ENCODE measurements around the gene OSBPL3.

OSBPL3 gene

GRCh38 chr7:24863626-24864025 lies 116.4 kb downstream of the OSBPL3 start:
- DNase-seq (ENCODE audit: low read depth): no peak

- no peak for DNase-seq (ENCODE audit: low read depth)
These were observed 117.5 kb downstream of the OSBPL3 start for GRCh38 chr7:24862461-24862860.

GRCh38 chr7:24861336-24861735 lies 118.6 kb downstream of the OSBPL3 start:
- DNase-seq (ENCODE audit: low read depth): no peak

GRCh38 chr7:24860611-24861010 lies 119.4 kb downstream of the OSBPL3 start:
- DNase-seq (ENCODE audit: low read depth): no peak

- DNase-seq (ENCODE audit: low read depth): no peak
These were observed 121.6 kb downstream of the OSBPL3 start for GRCh38 chr7:24858108-24858977.

GRCh38 chr7:24857623-24858022 lies 122.4 kb downstream of the OSBPL3 start:
- no peak for DNase-seq (ENCODE audit: low read depth)

GRCh38 chr7:24854866-24855265 lies 125.1 kb downstream of the OSBPL3 start:
- no peak for DNase-seq (ENCODE audit: low read depth)

- no peak for DNase-seq (ENCODE audit: low read depth)
These were observed 128.2 kb downstream of the OSBPL3 start for GRCh38 chr7:24851786-24852185.

- DNase-seq (ENCODE audit: low read depth): no peak
These were observed 131.1 kb downstream of the OSBPL3 start for GRCh38 chr7:24848878-24849277.

- no peak for DNase-seq (ENCODE audit: low read depth)
These were observed 132.2 kb downstream of the OSBPL3 start for GRCh38 chr7:24847754-24848153.

GRCh38 chr7:24843821-24844434 lies 136.1 kb downstream of the OSBPL3 start:
- DNase-seq (ENCODE audit: low read depth): no peak

- no peak for DNase-seq (ENCODE audit: low read depth)
These were observed 137.3 kb downstream of the OSBPL3 start for GRCh38 chr7:24842449-24843241.

GRCh38 chr7:24842029-24842428 lies 137.9 kb downstream of the OSBPL3 start:
- no peak for DNase-seq (ENCODE audit: low read depth)

GRCh38 chr7:24840563-24840962 lies 139.4 kb downstream of the OSBPL3 start:
- DNase-seq (ENCODE audit: low read depth): no peak

GRCh38 chr7:24836084-24836483 lies 143.9 kb downstream of the OSBPL3 start:
- DNase-seq (ENCODE audit: low read depth): no peak

- no peak for DNase-seq (ENCODE audit: low read depth)
These were observed 144.3 kb downstream of the OSBPL3 start for GRCh38 chr7:24835643-24836042.

- no peak for DNase-seq (ENCODE audit: low read depth)
These were observed 145.7 kb downstream of the OSBPL3 start for GRCh38 chr7:24834128-24834798.

- no peak for DNase-seq (ENCODE audit: low read depth)
These were observed 146.4 kb downstream of the OSBPL3 start for GRCh38 chr7:24833549-24833948.

- no peak for DNase-seq (ENCODE audit: low read depth)
These were observed 148.7 kb downstream of the OSBPL3 start for GRCh38 chr7:24831240-24831639.

GRCh38 chr7:24830440-24831050 lies 149.4 kb downstream of the OSBPL3 start:
- no peak for DNase-seq (ENCODE audit: low read depth)

GRCh38 chr7:24829787-24830186 lies 150.2 kb downstream of the OSBPL3 start:
- DNase-seq (ENCODE audit: low read depth): no peak

All from T-helper 22 cell (primary cell).